ENCODE measurements around the gene FKBP4. TPM values are rescaled to one million over a fixed set of nuclear protein-coding genes. Genes with fewer than 3 reads are reported as not detected.
"Not testable (repeated sequence)": the region's sequence is repeated elsewhere in the genome, so short reads cannot be mapped to it uniquely, and the experiment has no call there.

Gene FKBP4
- 50.6 TPM for polyA plus RNA-seq (2013, experiment 1 of 2; ENCODE audit: insufficient read length)
- polyA plus RNA-seq (2013, experiment 2 of 2; ENCODE audit: insufficient read length) = 50.0 TPM

GRCh38 chr12:2794736-2795289 is at the start of gene FKBP4:
FKBP4 (plus strand) TSS chr12:2794970; CDS start chr12:2795140, 170 bp downstream.
- DNase-seq = peak; percentile 84

- peak; percentile 4 for DNase-seq
Measured at GRCh38 chr12:2745655-2746054, 49.1 kb upstream of the FKBP4 start.

GRCh38 chr12:2749580-2749979 is 45.2 kb upstream of the FKBP4 start:
- no peak for DNase-seq

GRCh38 chr12:2750185-2750584 is 44.6 kb upstream of the FKBP4 start:
- DNase-seq = no peak

- DNase-seq = no peak
Measured at GRCh38 chr12:2751230-2751629, 43.5 kb upstream of the FKBP4 start.

- no peak for DNase-seq
Measured at GRCh38 chr12:2751686-2752085, 43.1 kb upstream of the FKBP4 start.

GRCh38 chr12:2752676-2753371 is 41.9 kb upstream of the FKBP4 start:
- peak; percentile 62 for DNase-seq

- DNase-seq = no peak
Measured at GRCh38 chr12:2753536-2753935, 41.2 kb upstream of the FKBP4 start.

GRCh38 chr12:2754208-2754607 is 40.6 kb upstream of the FKBP4 start:
- no peak for DNase-seq

- no peak for DNase-seq
Measured at GRCh38 chr12:2756756-2757155, 38.0 kb upstream of the FKBP4 start.

GRCh38 chr12:2759733-2760132 is 35.0 kb upstream of the FKBP4 start:
- DNase-seq = no peak

- no peak for DNase-seq
Measured at GRCh38 chr12:2764398-2764797, 30.4 kb upstream of the FKBP4 start.

GRCh38 chr12:2765052-2765451 is 29.7 kb upstream of the FKBP4 start:
- DNase-seq = no peak

- DNase-seq = no peak
Measured at GRCh38 chr12:2765608-2766007, 29.2 kb upstream of the FKBP4 start.

GRCh38 chr12:2768224-2768961 is 26.4 kb upstream of the FKBP4 start:
- no peak for DNase-seq

GRCh38 chr12:2769866-2770533 is 24.8 kb upstream of the FKBP4 start:
- no peak for DNase-seq

- DNase-seq = not testable (repeated sequence)
Measured at GRCh38 chr12:2770544-2770943, 24.2 kb upstream of the FKBP4 start.

- DNase-seq = no peak
Measured at GRCh38 chr12:2772370-2772769, 22.4 kb upstream of the FKBP4 start.

GRCh38 chr12:2773199-2773875 is 21.4 kb upstream of the FKBP4 start:
- DNase-seq = no peak

- no peak for DNase-seq
Measured at GRCh38 chr12:2775431-2775830, 19.3 kb upstream of the FKBP4 start.

GRCh38 chr12:2776129-2776806 is 18.5 kb upstream of the FKBP4 start:
- DNase-seq = no peak

- DNase-seq = no peak
Measured at GRCh38 chr12:2779281-2779680, 15.5 kb upstream of the FKBP4 start.

Measured in fibroblast of skin of abdomen (primary cell).